GM12892 (cell line): ENCODE results near the gene RHBDL1.

ENCODE experiments used
- DNase-seq: peaks from one replicate; pipeline ENCODE4 v3.0.0; 2011; ENCODE audit not compliant: insufficient read length
- FAIRE-seq: peaks from 2 replicates; lab custom pipeline; 2011; peaks lifted over from hg19 to GRCh38; lab: Jason Lieb, UNC
- POLR2A ChIP-seq: IDR thresholded peaks from 2 replicates; pipeline ENCODE4 v1.6.1; 2011; ENCODE audit warnings: low read depth, low read length, control low read depth
- POLR2AphosphoS5 ChIP-seq: IDR thresholded peaks from 2 replicates; pipeline ENCODE4 v1.6.1; 2011; ENCODE audit warnings: low read depth, low read length, control low read depth
- TAF1 ChIP-seq: IDR thresholded peaks from 2 replicates; pipeline ENCODE4 v1.6.1; 2011; ENCODE audit warnings: low read depth, mild to moderate bottlenecking, control low read depth, low read length, borderline replicate concordance

Gene RHBDL1

DNA sequence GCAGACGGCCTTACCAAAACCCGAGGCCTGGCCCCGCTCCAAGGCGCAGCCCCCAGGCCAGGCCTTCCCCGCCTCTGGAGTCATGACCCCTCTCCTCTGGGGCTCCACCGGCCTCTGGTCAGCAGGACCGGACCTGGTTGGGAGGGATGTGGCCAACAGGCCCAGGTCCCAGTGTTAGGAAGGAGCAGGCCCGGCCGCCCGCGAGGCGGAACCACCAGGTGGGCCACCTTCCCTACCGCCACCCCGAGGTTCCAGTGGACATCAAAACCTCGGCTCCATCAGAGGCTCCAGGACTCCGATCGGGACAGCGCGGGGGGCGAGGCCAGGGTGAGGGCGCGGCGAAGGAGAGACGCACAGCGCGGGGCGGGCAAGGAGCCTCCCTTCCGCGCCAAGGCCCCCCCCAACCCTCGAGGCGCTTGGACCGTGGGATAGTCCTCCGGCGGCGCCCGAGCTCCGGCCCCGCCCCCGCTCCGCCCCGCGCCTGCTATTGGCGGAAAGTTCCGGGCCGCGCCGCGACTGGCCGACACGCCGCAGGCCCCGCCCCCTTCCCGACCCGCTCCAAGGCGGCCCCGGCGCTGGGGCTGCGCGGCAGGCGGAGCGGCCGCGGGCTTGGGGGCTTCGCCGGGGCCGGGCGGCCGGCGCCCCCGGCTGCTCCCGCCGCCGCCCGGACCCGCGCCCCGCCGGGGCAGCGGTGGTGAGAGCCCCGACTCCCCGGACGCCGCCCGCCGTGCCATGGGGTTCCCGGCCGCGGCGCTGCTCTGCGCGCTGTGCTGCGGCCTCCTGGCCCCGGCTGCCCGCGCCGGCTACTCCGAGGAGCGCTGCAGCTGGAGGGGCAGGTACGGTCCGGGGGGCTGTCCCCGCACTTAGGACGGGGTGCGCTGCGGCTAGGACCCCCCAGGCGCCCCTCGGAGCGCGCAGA, 39.3 kb downstream of the RHBDL1 start, which contains the start of gene METRN:
Gene METRN (plus strand): TSS at position 561 of the 919 bp plus-strand sequence. CDS start 172 bp downstream, at position 733.
- FAIRE-seq (peak; percentile 85), DNase-seq (peak; percentile 96)
- TF ChIP-seq POLR2A = no peak
- no peak for TF ChIP-seq TAF1
- TF ChIP-seq POLR2AphosphoS5 = no peak

DNA sequence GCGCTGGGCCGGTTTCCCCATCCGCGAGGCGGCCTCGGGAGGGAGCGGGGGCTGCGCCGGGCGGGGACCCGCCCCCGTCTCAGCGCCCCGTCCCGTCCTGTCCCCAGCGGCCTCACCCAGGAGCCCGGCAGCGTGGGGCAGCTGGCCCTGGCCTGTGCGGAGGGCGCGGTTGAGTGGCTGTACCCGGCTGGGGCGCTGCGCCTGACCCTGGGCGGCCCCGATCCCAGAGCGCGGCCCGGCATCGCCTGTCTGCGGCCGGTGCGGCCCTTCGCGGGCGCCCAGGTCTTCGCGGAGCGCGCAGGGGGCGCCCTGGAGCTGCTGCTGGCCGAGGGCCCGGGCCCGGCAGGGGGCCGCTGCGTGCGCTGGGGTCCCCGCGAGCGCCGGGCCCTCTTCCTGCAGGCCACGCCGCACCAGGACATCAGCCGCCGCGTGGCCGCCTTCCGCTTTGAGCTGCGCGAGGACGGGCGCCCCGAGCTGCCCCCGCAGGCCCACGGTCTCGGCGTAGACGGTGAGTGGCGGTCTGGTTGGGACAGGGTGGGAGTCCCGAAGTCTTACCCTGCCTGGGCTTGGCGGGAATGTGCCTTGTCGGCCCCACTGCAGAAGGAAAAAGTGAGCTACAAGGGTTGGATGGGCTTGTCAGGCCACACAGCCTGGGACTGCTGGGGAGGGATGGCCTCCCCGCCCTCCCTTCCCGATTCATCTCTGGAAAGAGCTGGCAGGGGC, 40.2 kb downstream of the RHBDL1 start:
- TF ChIP-seq POLR2AphosphoS5 = no peak
- TF ChIP-seq POLR2A = no peak
- DNase-seq (no peak), FAIRE-seq (no peak)

DNA sequence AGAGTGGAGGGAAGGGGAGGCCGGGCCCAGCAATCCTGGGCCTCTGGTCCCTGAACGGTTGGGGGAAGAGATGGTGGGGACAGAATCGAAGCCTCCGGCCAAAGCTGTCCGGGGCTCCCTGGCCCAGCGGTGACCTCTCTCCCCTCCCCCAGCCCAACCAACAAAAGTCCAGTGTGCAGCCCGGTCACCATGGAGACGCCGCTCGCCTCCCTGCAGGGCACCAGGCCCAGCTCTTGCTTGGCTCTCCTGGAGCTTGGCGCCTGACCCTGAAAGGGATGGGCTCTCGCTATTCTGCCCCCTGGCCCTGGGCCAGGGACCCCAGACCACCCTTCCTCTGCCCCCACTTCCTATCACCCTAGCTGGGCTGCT, 40.7 kb downstream of the RHBDL1 start:
- no peak for TF ChIP-seq TAF1
- TF ChIP-seq POLR2A = no peak
- TF ChIP-seq POLR2AphosphoS5 = no peak
- FAIRE-seq (no peak), DNase-seq (no peak)

DNA sequence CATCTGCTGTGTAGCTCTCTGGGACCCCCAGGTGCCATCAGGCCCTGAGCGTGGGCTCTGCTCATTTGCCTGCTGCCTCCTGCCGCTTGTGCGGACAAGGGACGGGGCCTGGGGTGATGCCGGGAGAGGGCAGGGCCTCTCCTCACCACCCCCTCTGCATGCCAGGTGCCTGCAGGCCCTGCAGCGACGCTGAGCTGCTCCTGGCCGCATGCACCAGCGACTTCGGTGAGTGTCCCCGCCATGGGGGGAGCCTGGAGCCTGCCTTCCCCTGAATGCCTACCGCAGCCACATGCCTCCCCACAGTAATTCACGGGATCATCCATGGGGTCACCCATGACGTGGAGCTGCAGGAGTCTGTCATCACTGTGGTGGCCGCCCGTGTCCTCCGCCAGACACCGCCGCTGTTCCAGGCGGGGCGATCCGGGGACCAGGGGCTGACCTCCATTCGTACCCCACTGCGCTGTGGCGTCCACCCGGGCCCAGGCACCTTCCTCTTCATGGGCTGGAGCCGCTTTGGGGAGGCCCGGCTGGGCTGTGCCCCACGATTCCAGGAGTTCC, 41.4 kb downstream of the RHBDL1 start:
- DNase-seq (no peak), FAIRE-seq (no peak)
- TF ChIP-seq POLR2A (no peak), TAF1 (no peak), POLR2AphosphoS5 (no peak)

DNA sequence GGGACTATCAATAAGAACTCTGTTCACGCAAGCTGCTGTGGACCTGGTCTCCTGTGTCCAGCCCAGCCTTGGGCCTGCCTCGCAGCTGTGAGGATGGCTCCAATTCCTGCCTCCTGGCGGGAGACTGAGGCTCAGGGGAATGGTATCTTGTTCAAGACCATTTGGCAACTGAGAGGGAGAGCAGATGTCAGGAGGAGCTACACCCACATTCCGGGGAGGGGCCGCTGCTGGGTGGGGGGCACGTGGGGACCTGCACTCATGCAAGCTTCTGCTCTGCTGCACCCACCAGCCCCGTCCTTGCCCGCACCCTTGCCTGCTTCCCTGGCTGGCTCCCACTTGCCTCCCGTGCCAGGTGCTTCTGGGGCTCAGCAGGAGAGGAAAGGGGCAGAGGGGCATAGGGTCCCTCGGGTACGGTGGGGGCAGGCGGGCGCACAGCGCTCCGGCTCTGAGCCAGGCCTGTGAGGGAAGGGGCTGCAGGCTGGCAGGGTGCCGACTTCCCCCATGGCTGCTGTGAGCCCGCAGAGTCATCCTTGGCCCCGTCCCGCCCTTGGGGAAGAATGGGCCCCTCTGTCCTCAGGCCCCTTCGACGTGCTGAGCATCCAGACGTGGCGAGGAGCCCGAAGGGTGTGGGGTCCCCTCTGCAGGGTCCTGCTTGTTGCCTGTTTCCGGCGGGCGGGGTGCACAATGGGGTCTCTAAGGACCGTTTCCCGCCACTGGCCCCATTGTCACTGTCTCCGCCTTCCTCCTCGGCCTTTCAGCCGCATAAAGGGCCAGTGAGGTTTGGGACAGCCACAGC, 42.2 kb downstream of the RHBDL1 start:
- DNase-seq (no peak), FAIRE-seq (no peak)
- TF ChIP-seq POLR2AphosphoS5 (no peak), TAF1 (no peak), POLR2A (no peak)

DNA sequence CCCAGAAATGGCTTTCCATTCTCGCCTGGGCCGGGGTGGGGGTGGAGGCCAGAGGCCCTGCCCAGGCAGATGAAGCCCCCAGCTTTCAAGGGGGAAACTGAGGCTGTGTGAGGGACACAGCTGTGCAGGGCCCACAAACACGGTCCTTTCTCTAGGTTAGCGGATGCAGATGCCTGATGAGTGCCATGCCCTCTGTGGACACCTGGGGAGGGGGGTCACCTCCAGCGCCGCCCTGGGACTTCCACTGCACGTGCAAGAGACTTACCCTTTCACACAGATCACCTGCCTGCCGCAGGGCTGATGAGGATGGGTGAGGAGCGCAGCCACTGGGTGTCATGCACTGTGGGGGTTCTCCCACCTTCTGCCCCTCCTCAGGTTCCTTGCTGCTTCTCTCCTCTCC, 42.9 kb downstream of the RHBDL1 start:
- DNase-seq (no peak), FAIRE-seq (no peak)
- TF ChIP-seq TAF1 = no peak
- TF ChIP-seq POLR2AphosphoS5 = no peak
- no peak for TF ChIP-seq POLR2A

DNA sequence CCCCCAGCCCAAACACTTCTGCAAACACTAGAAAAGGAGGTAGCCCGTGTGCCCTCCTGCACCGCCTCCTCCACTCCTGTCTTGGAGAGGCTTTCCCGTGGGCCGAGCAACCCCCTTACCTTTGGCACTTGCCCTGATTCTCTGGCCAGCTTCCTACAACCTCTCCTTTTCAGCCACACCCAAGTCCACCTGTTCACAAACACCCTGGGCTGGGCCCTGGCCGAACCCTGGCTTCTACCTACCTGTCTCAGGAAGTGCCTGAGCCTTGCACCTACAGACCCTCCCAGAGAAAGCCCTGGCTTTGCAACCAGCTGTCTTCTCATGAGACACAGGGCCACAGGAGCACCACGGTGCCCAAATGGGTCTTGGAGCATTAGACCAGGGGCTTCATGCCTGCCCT, 43.5 kb downstream of the RHBDL1 start:
- FAIRE-seq (no peak), DNase-seq (no peak)
- TF ChIP-seq POLR2A (no peak), POLR2AphosphoS5 (no peak)

DNA sequence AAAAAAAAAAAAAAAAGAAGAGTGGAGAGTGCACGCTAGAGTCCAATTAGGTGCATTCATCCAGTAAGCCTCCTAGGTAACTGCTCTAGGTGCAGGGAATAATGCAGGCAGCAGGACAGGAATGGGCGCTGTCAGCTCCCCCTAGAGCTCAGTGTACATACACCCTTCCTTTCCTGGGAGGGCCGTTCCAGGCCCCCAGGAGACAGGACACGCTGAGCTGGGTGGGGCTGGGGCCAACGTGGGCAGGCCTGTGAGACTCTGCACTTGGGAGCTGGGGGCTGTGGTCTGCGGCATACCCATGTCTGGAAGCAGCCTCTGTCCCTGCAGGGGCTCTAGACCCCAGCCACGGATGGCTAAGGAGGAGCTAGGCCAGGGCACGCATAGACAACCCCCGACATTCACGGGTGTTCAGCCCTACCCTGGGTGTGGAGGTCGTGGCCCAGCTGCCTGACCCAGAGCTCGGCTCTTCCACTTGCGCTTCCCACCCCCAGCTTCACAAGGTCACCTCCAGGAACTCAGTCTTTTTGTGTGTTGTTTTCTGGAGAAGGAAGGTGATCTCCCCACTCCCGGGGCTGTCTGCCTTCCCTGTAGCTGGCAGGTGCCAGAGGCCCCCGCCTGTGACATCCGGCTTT, 44.5 kb downstream of the RHBDL1 start:
- DNase-seq = no peak
- TF ChIP-seq POLR2A (no peak), POLR2AphosphoS5 (no peak), TAF1 (no peak)
- FAIRE-seq = peak; percentile 33

DNA sequence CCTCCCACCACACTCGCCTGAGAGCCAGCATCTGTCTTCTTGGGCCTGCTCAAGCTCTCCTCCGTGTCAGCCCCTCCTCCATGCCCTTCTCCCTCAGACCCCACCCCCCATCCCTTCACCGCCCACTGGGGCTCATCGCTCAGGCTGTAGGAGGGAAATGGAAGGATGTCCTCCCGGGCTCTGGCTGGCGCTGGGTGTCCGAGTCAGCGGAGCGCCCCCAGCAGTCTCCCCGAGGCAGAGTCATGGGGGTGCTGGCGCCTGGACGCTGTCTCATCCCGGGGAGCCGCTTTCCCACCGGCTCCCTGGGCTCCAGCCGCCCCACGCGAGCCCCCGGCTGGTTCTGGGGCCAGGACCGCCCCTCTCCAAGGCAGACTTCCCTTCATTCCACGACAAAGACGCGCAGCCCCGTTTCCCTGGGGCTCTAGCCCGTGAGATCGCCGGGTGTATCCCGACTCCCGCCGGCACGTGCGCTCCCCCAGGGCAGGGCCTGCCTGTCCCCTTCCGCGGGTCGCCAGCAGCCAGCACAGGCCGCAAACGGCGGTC, 45.0 kb downstream of the RHBDL1 start:
- TF ChIP-seq POLR2AphosphoS5 = no peak
- TF ChIP-seq POLR2A = no peak
- TF ChIP-seq TAF1 = no peak
- FAIRE-seq = peak; percentile 93
- DNase-seq = peak; percentile 80
